ENCODE measurements around the gene NTN1.

- TF ChIP-seq POLR2AphosphoS5 (IDR thresholded peaks at IDR 0.05; ENCODE audit: insufficient read depth in 1 of 2, low read depth in 1 of 2) (no peak), CTCF (IDR thresholded peaks at IDR 0.05) (no peak)
Measured at GRCh38 chr17:9071811-9072498, 50.6 kb downstream of the NTN1 start.
